Endodermal cell (in vitro differentiated cells): ENCODE measurements around the gene FAM9A. TPM values are rescaled to one million over a fixed set of nuclear protein-coding genes. Genes with fewer than 3 reads are reported as not detected.
"Not testable (repeated sequence)": the region's sequence is repeated elsewhere in the genome, so short reads cannot be mapped to it uniquely, and the experiment has no call there.

ENCODE experiments used
- DNase-seq: peaks from one replicate; pipeline ENCODE4 v3.0.0-alpha.2; 2017
- H3K27ac ChIP-seq: 2 replicates; pipeline ENCODE4 v1.5.1; 2013; ENCODE audit warnings: mild to moderate bottlenecking, low read depth, low read length, moderate library complexity
- H3K27me3 ChIP-seq: 2 replicates; pipeline ENCODE4 v1.6.1; 2013; ENCODE audit warnings: mild to moderate bottlenecking, low read length, moderate library complexity; ENCODE audit not compliant: insufficient read depth, control insufficient read depth, poor library complexity, severe bottlenecking
- H3K36me3 ChIP-seq: 2 replicates; pipeline ENCODE4 v1.7.0; 2013; ENCODE audit warnings: mild to moderate bottlenecking, low read length, moderate library complexity; ENCODE audit not compliant: control insufficient read depth, insufficient read depth
- H3K4me1 ChIP-seq: one replicate; pipeline ENCODE4 v1.7.0; 2013; ENCODE audit warnings: low read length; ENCODE audit not compliant: control insufficient read depth, insufficient read depth
- H3K4me3 ChIP-seq: 2 replicates; pipeline ENCODE4 v1.5.1; 2013; ENCODE audit warnings: mild to moderate bottlenecking, low read length, moderate library complexity
- H3K9ac ChIP-seq: 2 replicates; pipeline ENCODE4 v1.6.1; 2013; ENCODE audit warnings: mild to moderate bottlenecking, low read length, moderate library complexity; ENCODE audit not compliant: poor library complexity, severe bottlenecking; ENCODE audit errors: extremely low read depth
- H3K9me3 ChIP-seq: 2 replicates; pipeline ENCODE4 v1.6.1; 2013; ENCODE audit warnings: mild to moderate bottlenecking, low read length, moderate library complexity; ENCODE audit not compliant: control insufficient read depth
- H3K27ac Mint-ChIP-seq: 2 replicates; pipeline ENCODE4 v1.8.0; 2020; ENCODE audit warnings: mixed read lengths
- H3K27me3 Mint-ChIP-seq: 2 replicates; pipeline ENCODE4 v1.8.0; 2021; ENCODE audit warnings: mild to moderate bottlenecking, mixed read lengths; ENCODE audit not compliant: insufficient read depth
- H3K36me3 Mint-ChIP-seq: 2 replicates; pipeline ENCODE4 v1.8.0; 2020; ENCODE audit warnings: low read depth, mixed read lengths
- H3K4me1 Mint-ChIP-seq: 2 replicates; pipeline ENCODE4 v1.8.0; 2020; ENCODE audit warnings: mixed read lengths
- H3K4me3 Mint-ChIP-seq: 2 replicates; pipeline ENCODE4 v1.8.0; 2020; ENCODE audit warnings: mild to moderate bottlenecking, moderate library complexity, mixed read lengths
- H3K9me3 Mint-ChIP-seq: 2 replicates; pipeline ENCODE4 v1.8.0; 2020; ENCODE audit warnings: mild to moderate bottlenecking, mixed read lengths
- WGBS, 2 experiments: methylation state at CpG; one replicate each; pipeline versions ENCODE4 v1.1.5 to v1.1.7; 2013; ENCODE audit warnings: missing lambda C conversion rate in 2 of 2, mixed read lengths in 1 of 2; ENCODE audit not compliant: insufficient coverage in 1 of 2, insufficient read length in 1 of 2; 5-methylcytosine and 5-hydroxymethylcytosine counted together
- total RNA-seq, 2 donors: library from RNA; stranded (reverse); fragmentation: NEBNext Ultra II Directional in 1 of 2; extraction: Animal tissue kit (Norgen Biotek cat#: 25700) in 1 of 2; gene quantifications; 2 replicates in 1 of 2; 3 replicates in 1 of 2; pipeline ENCODE4 v1.2.1, GENCODE V29; 2021
- TF ChIP-seq, protein P1 (sequence below): fragments of 200-600 bp; sonication (generic); conservative IDR thresholded peaks from 2 replicates; pipeline ENCODE4 v1.5.0; 2021; ENCODE audit warnings: antibody characterized with exemption, mild to moderate bottlenecking

FAM9A gene
- total RNA-seq, 2 donors from 2014 or later, result not detected

DNA sequence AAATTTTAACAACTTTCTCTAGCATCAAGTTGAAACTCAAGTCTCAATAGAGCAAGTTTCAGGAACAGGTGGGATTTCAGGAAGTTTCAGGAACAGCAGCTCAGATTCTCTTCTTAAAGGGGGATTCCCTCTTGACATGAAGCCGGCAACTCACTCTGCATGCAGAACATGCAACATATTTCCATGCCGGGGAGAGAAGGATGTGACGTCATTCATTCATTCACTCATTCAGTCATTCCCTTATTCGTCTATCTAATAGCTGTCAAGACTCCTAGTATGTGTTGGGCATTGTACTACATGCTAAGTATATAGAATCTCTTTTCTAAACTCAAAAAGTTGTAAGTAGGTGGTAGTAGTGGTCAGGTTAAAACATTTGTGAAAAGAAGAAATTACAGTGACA lies 4.8 kb upstream of the FAM9A start:
- TF ChIP-seq, protein P1, sequence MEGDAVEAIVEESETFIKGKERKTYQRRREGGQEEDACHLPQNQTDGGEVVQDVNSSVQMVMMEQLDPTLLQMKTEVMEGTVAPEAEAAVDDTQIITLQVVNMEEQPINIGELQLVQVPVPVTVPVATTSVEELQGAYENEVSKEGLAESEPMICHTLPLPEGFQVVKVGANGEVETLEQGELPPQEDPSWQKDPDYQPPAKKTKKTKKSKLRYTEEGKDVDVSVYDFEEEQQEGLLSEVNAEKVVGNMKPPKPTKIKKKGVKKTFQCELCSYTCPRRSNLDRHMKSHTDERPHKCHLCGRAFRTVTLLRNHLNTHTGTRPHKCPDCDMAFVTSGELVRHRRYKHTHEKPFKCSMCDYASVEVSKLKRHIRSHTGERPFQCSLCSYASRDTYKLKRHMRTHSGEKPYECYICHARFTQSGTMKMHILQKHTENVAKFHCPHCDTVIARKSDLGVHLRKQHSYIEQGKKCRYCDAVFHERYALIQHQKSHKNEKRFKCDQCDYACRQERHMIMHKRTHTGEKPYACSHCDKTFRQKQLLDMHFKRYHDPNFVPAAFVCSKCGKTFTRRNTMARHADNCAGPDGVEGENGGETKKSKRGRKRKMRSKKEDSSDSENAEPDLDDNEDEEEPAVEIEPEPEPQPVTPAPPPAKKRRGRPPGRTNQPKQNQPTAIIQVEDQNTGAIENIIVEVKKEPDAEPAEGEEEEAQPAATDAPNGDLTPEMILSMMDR, result no peak

DNA sequence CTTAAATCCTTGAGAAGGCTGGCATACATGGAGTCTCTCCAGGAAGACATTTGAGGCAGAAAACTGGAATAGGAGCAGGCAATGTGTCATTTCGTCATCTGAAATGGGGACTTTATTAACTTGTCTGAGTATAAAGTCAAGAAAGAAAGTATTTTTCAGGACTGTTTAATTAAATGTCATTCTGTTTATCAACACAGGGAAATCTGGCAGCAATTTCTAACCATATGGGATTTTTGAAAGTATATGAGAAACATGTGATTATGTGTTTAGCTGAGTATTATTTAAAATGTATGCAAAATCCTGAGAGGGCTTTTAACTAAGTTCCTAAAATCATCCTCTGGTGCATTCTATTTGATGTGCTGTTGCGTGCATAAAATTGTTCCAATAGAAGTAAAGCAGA lies 3.9 kb upstream of the FAM9A start:
- TF ChIP-seq, protein P1, result no peak
- Mint-ChIP-seq H3K27me3 (peaks cover 1% of the 10 kb centered on the region), H3K4me1 (no peaks in the 10 kb centered on the region), H3K36me3 (no peaks in the 10 kb centered on the region), H3K27ac (no peak overlapping the region), H3K9me3 (peaks cover 4% of the 10 kb centered on the region), H3K4me3 (no peak overlapping the region)
- Histone ChIP-seq H3K4me1 (no peaks in the 10 kb centered on the region), H3K27ac (no peak overlapping the region), H3K4me3 (no peak overlapping the region), H3K9ac (no peak overlapping the region), H3K36me3 (no peaks in the 10 kb centered on the region), H3K9me3 (no peaks in the 10 kb centered on the region), H3K27me3 (no peaks in the 10 kb centered on the region)
- no peak for DNase-seq
- 83 to 93% methylated on average over 1 to 2 of the region's 2 CpGs for WGBS, 2 experiments

More for the DNA sequence above, 4.8 kb upstream of the FAM9A start:
- no peak overlapping the region for H3K9ac ChIP-seq
- Mint-ChIP-seq H3K9me3 (peaks cover 4% of the 10 kb centered on the region), H3K27ac (no peak overlapping the region), H3K4me3 (no peak overlapping the region), H3K36me3 (no peaks in the 10 kb centered on the region), H3K27me3 (peaks cover 1% of the 10 kb centered on the region), H3K4me1 (no peaks in the 10 kb centered on the region)
- H3K4me3 ChIP-seq, result no peak overlapping the region
- no peak for DNase-seq
- WGBS, 2 experiments, result 100% methylated on average over 1 of the region's 4 CpGs; no CpG with 5 or more reads in 1 of the 2 experiments
- no peaks in the 10 kb centered on the region for H3K4me1 ChIP-seq
- H3K27me3 ChIP-seq, result no peaks in the 10 kb centered on the region
- H3K36me3 ChIP-seq, result no peaks in the 10 kb centered on the region
- no peaks in the 10 kb centered on the region for H3K9me3 ChIP-seq
- no peak overlapping the region for H3K27ac ChIP-seq

DNA sequence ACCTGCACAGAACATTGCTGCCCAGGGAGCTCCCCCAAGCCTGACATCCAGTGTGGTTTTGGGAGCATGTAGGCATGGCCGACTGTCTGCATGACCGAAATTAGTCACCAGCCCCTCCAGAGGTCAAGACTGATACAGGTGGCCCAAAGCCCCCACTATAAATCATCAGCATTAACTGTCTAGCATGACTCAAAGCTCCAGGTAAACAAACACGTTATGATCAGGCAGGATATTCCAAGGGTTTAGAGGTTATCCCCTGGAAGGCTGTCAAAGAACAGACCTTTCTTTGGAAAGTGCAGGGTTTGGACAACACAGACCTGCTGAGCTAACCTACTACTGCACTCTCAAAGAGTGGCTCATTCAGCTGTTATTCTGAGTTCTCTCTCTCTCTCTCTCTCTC lies 2.1 kb upstream of the FAM9A start:
- H3K4me3 Mint-ChIP-seq, result no peak overlapping the region
- H3K36me3 Mint-ChIP-seq, result no peaks in the 10 kb centered on the region
- TF ChIP-seq, protein P1, result no peak
- H3K4me1 Mint-ChIP-seq, result no peaks in the 10 kb centered on the region
- Histone ChIP-seq H3K4me3 (no peak overlapping the region), H3K36me3 (no peaks in the 10 kb centered on the region), H3K9ac (no peak overlapping the region), H3K9me3 (no peaks in the 10 kb centered on the region), H3K27me3 (no peaks in the 10 kb centered on the region), H3K27ac (no peak overlapping the region), H3K4me1 (no peaks in the 10 kb centered on the region)
- WGBS, 2 experiments, result 70 to 94% methylated on average over 2 to 3 of the region's 3 CpGs
- H3K9me3 Mint-ChIP-seq, result peaks cover 4% of the 10 kb centered on the region
- H3K27me3 Mint-ChIP-seq, result peaks cover 1% of the 10 kb centered on the region
- H3K27ac Mint-ChIP-seq, result no peak overlapping the region
- DNase-seq, result no peak

DNA sequence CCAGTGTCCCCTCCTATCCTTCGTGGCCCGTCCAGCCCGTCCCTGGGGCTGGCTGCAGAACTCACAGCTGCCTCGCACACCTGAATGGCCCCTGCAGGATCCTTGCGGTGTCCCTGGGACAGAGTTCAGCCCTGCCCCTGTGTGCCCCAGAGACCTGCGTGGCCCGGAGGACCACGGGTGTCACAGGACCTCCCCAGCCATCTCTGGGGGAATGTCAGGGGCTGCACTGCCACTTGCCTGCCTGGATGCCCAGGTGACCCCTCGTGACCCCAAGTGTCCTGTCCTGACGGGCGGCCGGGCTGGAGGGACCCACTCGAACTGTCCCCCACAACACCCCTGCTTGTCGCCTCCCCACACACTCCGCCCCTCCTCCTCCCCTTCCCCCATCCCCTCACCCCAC lies 832 bp downstream of the FAM9A start:
- not testable (repeated sequence) for H3K4me1 ChIP-seq, H3K4me1 Mint-ChIP-seq, H3K9me3 Mint-ChIP-seq, H3K4me3 Mint-ChIP-seq, H3K9me3 ChIP-seq, H3K27me3 Mint-ChIP-seq, H3K4me3 ChIP-seq, H3K9ac ChIP-seq, H3K36me3 ChIP-seq, H3K27ac ChIP-seq, H3K27me3 ChIP-seq, H3K27ac Mint-ChIP-seq, DNase-seq, H3K36me3 Mint-ChIP-seq
- WGBS, 2 experiments, result 94% methylated on average over 8 of the region's 15 CpGs; no CpG with 5 or more reads in 1 of the 2 experiments

DNA sequence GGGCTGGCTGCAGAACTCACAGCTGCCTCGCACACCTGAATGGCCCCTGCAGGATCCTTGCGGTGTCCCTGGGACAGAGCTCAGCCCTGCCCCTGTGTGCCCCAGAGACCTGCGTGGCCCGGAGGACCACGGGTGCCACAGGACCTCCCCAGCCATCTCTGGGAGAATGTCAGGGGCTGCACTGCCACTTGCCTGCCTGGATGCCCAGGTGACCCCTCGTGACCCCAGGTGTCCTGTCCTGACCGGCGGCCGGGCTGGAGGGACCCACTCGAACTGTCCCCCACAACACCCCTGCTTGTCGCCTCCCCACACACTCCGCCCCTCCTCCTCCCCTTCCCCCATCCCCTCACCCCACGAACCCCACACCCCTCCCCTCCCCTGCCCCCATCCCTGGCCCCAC lies 1.9 kb downstream of the FAM9A start:
- not testable (repeated sequence) for H3K4me3 ChIP-seq, H3K9me3 ChIP-seq, H3K9ac ChIP-seq, H3K27ac ChIP-seq, H3K36me3 ChIP-seq, H3K9me3 Mint-ChIP-seq, H3K4me1 Mint-ChIP-seq, H3K27ac Mint-ChIP-seq, DNase-seq, H3K4me1 ChIP-seq, H3K4me3 Mint-ChIP-seq, H3K27me3 ChIP-seq, H3K27me3 Mint-ChIP-seq, H3K36me3 Mint-ChIP-seq
- 100% methylated on average over 5 of the region's 13 CpGs; no CpG with 5 or more reads in 1 of the 2 experiments for WGBS, 2 experiments
